CD14-positive monocyte (primary cell): ENCODE measurements around the gene CDK11B. TPM values are rescaled to one million over a fixed set of nuclear protein-coding genes. Genes with fewer than 3 reads are reported as not detected.
"Not testable (repeated sequence)": the region's sequence is repeated elsewhere in the genome, so short reads cannot be mapped to it uniquely, and the experiment has no call there.

Experiments
- DNase-seq, 3 donors: peaks; one replicate each; pipeline ENCODE4 v3.0.0-alpha.2; 2011 to 2022
- H2AFZ ChIP-seq: 2 replicates; pipeline ENCODE4 v1.6.0; 2012; ENCODE audit warnings: mild to moderate bottlenecking, low read depth, low read length, inconsistent platforms; ENCODE audit not compliant: insufficient read depth, poor library complexity, severe bottlenecking
- H3K27ac ChIP-seq, 2 donors: 1 replicate in 1 of 2; 2 replicates in 1 of 2; pipeline ENCODE4 v1.5.1; 2012 to 2013; ENCODE audit warnings: low read length in 2 of 2, control low read depth in 1 of 2, inconsistent platforms in 1 of 2, low read depth in 1 of 2, mild to moderate bottlenecking in 1 of 2
- H3K27me3 ChIP-seq, 2 donors: one replicate each; pipeline versions ENCODE4 v1.6.0 to v1.6.1; 2011 to 2013; ENCODE audit warnings: low read length in 2 of 2; ENCODE audit not compliant: control insufficient read depth in 2 of 2, insufficient read depth in 2 of 2
- H3K36me3 ChIP-seq, 2 donors: replicated peaks in 1 of 2; 1 replicate in 1 of 2; 2 replicates in 1 of 2; pipeline versions ENCODE4 v1.5.1 to v1.6.1; 2012 to 2013; ENCODE audit warnings: low read length in 2 of 2, control low read depth in 1 of 2, inconsistent platforms in 1 of 2, mild to moderate bottlenecking in 1 of 2; ENCODE audit not compliant: insufficient read depth in 2 of 2, control insufficient read depth in 1 of 2
- H3K4me1 ChIP-seq, 2 donors: 1 replicate in 1 of 2; 2 replicates in 1 of 2; pipeline versions ENCODE4 v1.5.1 to v1.6.1; 2012 to 2013; ENCODE audit warnings: low read length in 2 of 2, control low read depth in 1 of 2, inconsistent platforms in 1 of 2, mild to moderate bottlenecking in 1 of 2, moderate library complexity in 1 of 2; ENCODE audit not compliant: insufficient read depth in 2 of 2, control insufficient read depth in 1 of 2
- H3K4me2 ChIP-seq: replicated peaks from 2 replicates; pipeline ENCODE3; 2012; ENCODE audit warnings: low read length, moderate library complexity, mild to moderate bottlenecking; ENCODE audit not compliant: poor library complexity, severe bottlenecking; ENCODE audit errors: extremely low read depth
- H3K4me3 ChIP-seq, 3 experiments: fragments of 200-600 bp in 1 of 3; sonication (generic) in 1 of 3; replicated peaks in 1 of 3; 1 replicate in 2 of 3; 2 replicates in 1 of 3; pipeline ENCODE4 v1.5.1; 2011 to 2013; ENCODE audit warnings: low read length in 3 of 3, mild to moderate bottlenecking in 3 of 3, control low read depth in 2 of 3, low read depth in 2 of 3, inconsistent platforms in 1 of 3, moderate library complexity in 1 of 3
- H3K79me2 ChIP-seq: 2 replicates; pipeline ENCODE4 v1.6.0; 2012; ENCODE audit warnings: mild to moderate bottlenecking, control low read depth, inconsistent platforms, low read length, moderate library complexity; ENCODE audit not compliant: insufficient read depth
- H3K9ac ChIP-seq: 2 replicates; pipeline ENCODE4 v1.6.0; 2017; ENCODE audit warnings: low read length, mild to moderate bottlenecking; ENCODE audit not compliant: insufficient read depth, poor library complexity, severe bottlenecking
- H3K9me3 ChIP-seq, 2 donors: replicated peaks in 1 of 2; 1 replicate in 1 of 2; 2 replicates in 1 of 2; pipeline versions ENCODE4 v1.5.1 to v1.6.1; 2012 to 2013; ENCODE audit warnings: low read length in 2 of 2, control low read depth in 1 of 2; ENCODE audit not compliant: control insufficient read depth in 1 of 2, insufficient read depth in 1 of 2
- H4K20me1 ChIP-seq: 2 replicates; pipeline ENCODE4 v1.6.0; 2012; ENCODE audit warnings: mild to moderate bottlenecking, low read length, control low read depth, moderate library complexity; ENCODE audit not compliant: insufficient read depth
- H3K27ac Mint-ChIP-seq, 7 donors: one replicate each; pipeline ENCODE4 v1.8.0; 2020; ENCODE audit warnings: mild to moderate bottlenecking in 7 of 7, mixed read lengths in 7 of 7, moderate library complexity in 6 of 7, inconsistent platforms in 2 of 7
- H3K27me3 Mint-ChIP-seq, 3 donors: one replicate each; pipeline ENCODE4 v1.8.0; 2021 to 2022; ENCODE audit warnings: low read depth in 3 of 3, mild to moderate bottlenecking in 3 of 3, mixed read lengths in 3 of 3, moderate library complexity in 3 of 3, inconsistent platforms in 1 of 3
- H3K36me3 Mint-ChIP-seq, 2 donors: one replicate each; pipeline ENCODE4 v1.8.0; 2020; ENCODE audit warnings: mixed read lengths in 2 of 2, inconsistent platforms in 1 of 2, mild to moderate bottlenecking in 1 of 2
- H3K4me1 Mint-ChIP-seq: one replicate; pipeline ENCODE4 v1.8.0; 2020; ENCODE audit warnings: mild to moderate bottlenecking, mixed read lengths
- H3K4me3 Mint-ChIP-seq, 2 donors: one replicate each; pipeline ENCODE4 v1.8.0; 2020; ENCODE audit warnings: mild to moderate bottlenecking in 2 of 2, mixed read lengths in 2 of 2, moderate library complexity in 1 of 2
- H3K9me3 Mint-ChIP-seq, 7 donors: one replicate each; pipeline ENCODE4 v1.8.0; 2020 to 2022; ENCODE audit warnings: mixed read lengths in 7 of 7, mild to moderate bottlenecking in 6 of 7, moderate library complexity in 6 of 7, inconsistent platforms in 2 of 7
- WGBS: methylation state at CpG from one replicate; pipeline ENCODE4 v1.1.5; 2013; ENCODE audit warnings: missing lambda C conversion rate; ENCODE audit not compliant: insufficient coverage; 5-methylcytosine and 5-hydroxymethylcytosine counted together
- intact Hi-C, 2 donors: fragments of 100-400 bp; cut with micrococcal nuclease; formaldehyde crosslinking; loops; one replicate each; pipeline versions ENCODE4 v1.15.0 to v1.15.1; 2023
- polyA plus RNA-seq, 3 donors: library from polyadenylated mRNA; depleted of rRNA in 1 of 3; unstranded in 2 of 3; stranded (reverse) in 1 of 3; fragments of 300-500 nt in 2 of 3; fragments of >200 nt in 1 of 3; fragmentation: Illumina TruSeq in 2 of 3; gene quantifications; 1 replicate in 2 of 3; 2 replicates in 1 of 3; pipeline ENCODE4 v1.2.3, GENCODE V29; 2012 to 2021
- TF ChIP-seq, protein P1 (sequence below): fragments of 200-600 bp; IDR thresholded peaks from one replicate; pipeline ENCODE4 v1.8.0; 2022; ENCODE audit warnings: antibody characterized with exemption, mild to moderate bottlenecking

CDK11B gene
- polyA plus RNA-seq, 3 donors, result 2.5 to 12.7 (median 6.6) TPM

DNA sequence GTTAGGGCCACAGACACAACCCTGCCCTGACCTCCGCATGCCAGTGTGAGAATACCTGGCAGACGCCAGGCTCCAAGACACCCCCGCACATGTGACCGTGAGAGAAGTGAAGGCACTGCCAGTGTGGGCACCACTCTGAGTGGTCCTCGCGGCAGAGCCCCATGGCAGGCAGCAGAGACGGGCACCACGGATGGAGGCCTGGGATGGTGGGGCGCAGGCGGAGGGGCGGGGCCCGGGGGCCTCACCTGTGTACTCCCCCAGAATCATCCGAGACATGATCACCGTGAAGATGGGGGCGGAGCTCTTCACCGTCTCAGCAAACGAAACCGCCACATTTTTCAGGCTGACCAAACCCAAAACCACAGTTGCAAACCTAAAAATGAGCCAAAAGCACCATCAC lies 16.4 kb upstream of the CDK11B start:
- H3K9ac ChIP-seq, H3K27ac ChIP-seq, intact Hi-C loops, H3K9me3 Mint-ChIP-seq, H3K4me2 ChIP-seq, H3K9me3 ChIP-seq, H3K27me3 ChIP-seq, H3K4me1 Mint-ChIP-seq, H2AFZ ChIP-seq, H3K4me3 Mint-ChIP-seq, H3K27me3 Mint-ChIP-seq, H3K27ac Mint-ChIP-seq, DNase-seq, H3K4me3 ChIP-seq, H3K4me1 ChIP-seq: not testable (repeated sequence)
- peaks cover 26% of the 10 kb centered on the region for H4K20me1 ChIP-seq
- H3K79me2 ChIP-seq, result peaks cover 24% of the 10 kb centered on the region
- WGBS, result no CpG with 5 or more reads among the region's 18 CpGs
- H3K36me3 Mint-ChIP-seq, result peaks cover 28 to 56% of the 10 kb centered on the region in 2 donors
- peaks cover 25 to 31% of the 10 kb centered on the region in 2 donors for H3K36me3 ChIP-seq

DNA sequence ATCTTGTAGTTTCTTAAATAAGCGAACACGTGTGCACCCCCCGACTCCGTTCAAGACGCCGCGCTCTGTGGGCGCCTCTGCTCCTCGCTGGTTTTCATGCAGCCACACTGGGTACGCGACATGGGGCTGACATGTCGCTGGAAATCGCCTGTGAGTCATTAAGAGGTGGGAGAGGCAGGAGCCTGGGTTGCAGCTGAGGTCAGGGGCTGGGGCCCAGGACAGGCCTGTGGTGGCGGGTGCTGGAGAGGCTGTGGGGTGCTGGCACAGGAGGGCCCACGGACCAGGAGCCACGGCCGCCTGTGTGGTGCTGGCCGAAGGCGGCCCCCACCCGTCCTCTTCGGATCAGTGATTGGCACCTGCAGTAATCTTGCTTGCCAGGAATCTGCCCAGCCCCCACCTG lies 16.0 kb upstream of the CDK11B start:
- H3K27me3 Mint-ChIP-seq, H3K27ac ChIP-seq, H2AFZ ChIP-seq, H3K4me2 ChIP-seq, H3K4me1 Mint-ChIP-seq, H3K9me3 Mint-ChIP-seq, intact Hi-C loops, H3K27ac Mint-ChIP-seq, H3K9ac ChIP-seq, H3K4me3 ChIP-seq, H3K4me1 ChIP-seq, DNase-seq, H3K27me3 ChIP-seq, H3K4me3 Mint-ChIP-seq, H3K9me3 ChIP-seq: not testable (repeated sequence)
- WGBS, result 89% methylated on average over 5 of the region's 21 CpGs
- Histone ChIP-seq H3K79me2 (peaks cover 20% of the 10 kb centered on the region), H3K36me3 (peaks cover 28 to 35% of the 10 kb centered on the region in 2 donors), H4K20me1 (peaks cover 25% of the 10 kb centered on the region)
- peaks cover 31 to 60% of the 10 kb centered on the region in 2 donors for H3K36me3 Mint-ChIP-seq

DNA sequence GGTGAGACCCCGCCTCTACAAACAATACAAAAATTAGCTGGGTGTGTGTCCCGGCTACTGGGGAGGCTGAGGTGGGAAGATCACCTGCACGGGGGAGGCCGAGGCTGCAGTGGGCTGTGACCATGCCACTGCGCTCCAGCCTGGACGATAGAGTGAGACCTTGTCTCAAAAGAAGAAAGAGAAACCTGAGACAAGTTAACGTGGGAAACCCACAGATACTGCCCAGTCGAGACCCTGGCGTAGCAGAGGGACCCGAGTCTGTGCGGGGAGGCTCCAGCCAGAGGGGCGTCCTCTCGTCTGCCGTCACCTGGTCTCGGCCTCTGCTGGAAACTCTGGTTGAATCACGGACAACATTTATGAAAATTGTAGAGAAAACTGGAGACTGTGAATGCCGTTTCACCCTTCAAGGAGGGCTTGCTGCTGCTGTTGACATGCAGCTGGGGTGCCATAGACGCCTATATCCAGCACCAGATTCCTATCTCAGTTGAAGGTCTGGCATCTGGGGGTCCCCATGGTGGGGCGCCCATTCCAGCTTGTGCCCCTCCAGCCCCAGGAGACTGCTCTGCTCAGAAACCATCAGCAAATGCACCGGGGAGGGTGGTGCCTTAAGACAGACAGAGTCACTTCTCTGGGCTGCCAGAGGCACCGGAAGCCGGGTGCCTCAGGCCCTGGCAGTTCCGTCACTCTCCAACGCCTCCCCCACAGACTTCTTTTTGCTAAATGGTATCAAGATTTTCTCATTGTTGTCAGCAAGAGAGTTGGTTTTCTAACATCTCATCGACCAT lies 13.6 kb upstream of the CDK11B start:
- Mint-ChIP-seq H3K27me3 (peaks cover 0 to 2% (median 1%) of the 10 kb centered on the region in 3 donors), H3K4me1 (peaks cover 4% of the 10 kb centered on the region), H3K9me3 (no peaks in the 10 kb centered on the region), H3K27ac (no peak overlapping the region), H3K36me3 (peaks cover 35 to 57% of the 10 kb centered on the region in 2 donors), H3K4me3 (no peak overlapping the region)
- Histone ChIP-seq H3K79me2 (no peaks in the 10 kb centered on the region), H3K36me3 (peaks cover 44 to 53% of the 10 kb centered on the region in 2 donors), H3K27me3 (no peaks in the 10 kb centered on the region), H3K4me3 (no peak overlapping the region), H4K20me1 (peaks cover 2% of the 10 kb centered on the region), H2AFZ (no peak overlapping the region), H3K9ac (no peak overlapping the region), H3K4me1 (no peaks in the 10 kb centered on the region), H3K27ac (no peak overlapping the region), H3K4me2 (no peak overlapping the region), H3K9me3 (no peaks in the 10 kb centered on the region)
- TF ChIP-seq, protein P1, sequence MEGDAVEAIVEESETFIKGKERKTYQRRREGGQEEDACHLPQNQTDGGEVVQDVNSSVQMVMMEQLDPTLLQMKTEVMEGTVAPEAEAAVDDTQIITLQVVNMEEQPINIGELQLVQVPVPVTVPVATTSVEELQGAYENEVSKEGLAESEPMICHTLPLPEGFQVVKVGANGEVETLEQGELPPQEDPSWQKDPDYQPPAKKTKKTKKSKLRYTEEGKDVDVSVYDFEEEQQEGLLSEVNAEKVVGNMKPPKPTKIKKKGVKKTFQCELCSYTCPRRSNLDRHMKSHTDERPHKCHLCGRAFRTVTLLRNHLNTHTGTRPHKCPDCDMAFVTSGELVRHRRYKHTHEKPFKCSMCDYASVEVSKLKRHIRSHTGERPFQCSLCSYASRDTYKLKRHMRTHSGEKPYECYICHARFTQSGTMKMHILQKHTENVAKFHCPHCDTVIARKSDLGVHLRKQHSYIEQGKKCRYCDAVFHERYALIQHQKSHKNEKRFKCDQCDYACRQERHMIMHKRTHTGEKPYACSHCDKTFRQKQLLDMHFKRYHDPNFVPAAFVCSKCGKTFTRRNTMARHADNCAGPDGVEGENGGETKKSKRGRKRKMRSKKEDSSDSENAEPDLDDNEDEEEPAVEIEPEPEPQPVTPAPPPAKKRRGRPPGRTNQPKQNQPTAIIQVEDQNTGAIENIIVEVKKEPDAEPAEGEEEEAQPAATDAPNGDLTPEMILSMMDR, result no peak
- DNase-seq, result no peak
- 95% methylated on average over 19 of the region's 25 CpGs for WGBS
- intact Hi-C loops, result no loop called here
